Kidney glomerular epithelial cell (primary cell): ENCODE results near the gene SDF4.
A peak's percentile ranks its signal among the peaks of the same experiment; 100 is the strongest.
"Not testable (repeated sequence)": the region's sequence is repeated elsewhere in the genome, so short reads cannot be mapped to it uniquely, and the experiment has no call there.

ENCODE experiments used
- DNase-seq: peaks from one replicate; lab custom pipeline; 2025; lab: John Stamatoyannopoulos, UW

The SDF4 gene

GRCh38 chr1:1199141-1199960 is 32.5 kb downstream of the SDF4 start:
- no peak for DNase-seq

- no peak for DNase-seq
These were observed 33.2 kb downstream of the SDF4 start for GRCh38 chr1:1198423-1199140.

- DNase-seq, result no peak
These were observed 34.0 kb downstream of the SDF4 start for GRCh38 chr1:1197551-1198422.

- DNase-seq, result no peak
These were observed 34.7 kb downstream of the SDF4 start for GRCh38 chr1:1197188-1197500.

- DNase-seq, result no peak
These were observed 35.2 kb downstream of the SDF4 start for GRCh38 chr1:1196431-1197187.

GRCh38 chr1:1195726-1196125 is 36.1 kb downstream of the SDF4 start:
- not testable (repeated sequence) for DNase-seq

- DNase-seq, result no peak
These were observed 37.1 kb downstream of the SDF4 start for GRCh38 chr1:1194723-1195122.

- no peak for DNase-seq
These were observed 40.1 kb downstream of the SDF4 start for GRCh38 chr1:1191734-1192133.

GRCh38 chr1:1189111-1189510 is 42.7 kb downstream of the SDF4 start:
- no peak for DNase-seq

- DNase-seq, result no peak
These were observed 43.9 kb downstream of the SDF4 start for GRCh38 chr1:1187938-1188337.

GRCh38 chr1:1185101-1185765 is 46.6 kb downstream of the SDF4 start:
- peak; percentile 27 for DNase-seq

- no peak for DNase-seq
These were observed 47.7 kb downstream of the SDF4 start for GRCh38 chr1:1183833-1184775.

- DNase-seq, result no peak
These were observed 48.5 kb downstream of the SDF4 start for GRCh38 chr1:1183221-1183747.

- DNase-seq, result no peak
These were observed 49.1 kb downstream of the SDF4 start for GRCh38 chr1:1182491-1183220.

- DNase-seq, result no peak
These were observed 49.8 kb downstream of the SDF4 start for GRCh38 chr1:1181938-1182410.

- no peak for DNase-seq
These were observed 50.5 kb downstream of the SDF4 start for GRCh38 chr1:1181129-1181937.

- no peak for DNase-seq
These were observed 51.6 kb downstream of the SDF4 start for GRCh38 chr1:1179983-1180861.
